Heart right ventricle (tissue), 16 donors: ENCODE data around the gene RNF157. TPM values are rescaled to one million over a fixed set of nuclear protein-coding genes. Genes with fewer than 3 reads are reported as not detected.

ENCODE experiments used
- ATAC-seq, 8 donors: fragments of 200-7000 bp; cut with Tn5 transposase; one replicate each; pipeline ENCODE4 v1.9.1; 2020; ENCODE audit warnings: mild to moderate bottlenecking in 8 of 8, moderate library complexity in 8 of 8, moderate number of reproducible peaks in 1 of 8
- DNase-seq, 2 donors: peaks; one replicate each; pipeline ENCODE4 v3.0.0-alpha.2; 2020
- H3K27ac ChIP-seq, 10 donors: fragments of 200-600 bp; sonication (generic) in 2 of 10; one replicate each; pipeline versions ENCODE4 v1.5.0 to v1.8.0; 2020 to 2022; ENCODE audit warnings: mild to moderate bottlenecking in 3 of 10
- H3K27me3 ChIP-seq, 7 donors: fragments of 200-600 bp; one replicate each; pipeline ENCODE4 v1.8.0; 2021 to 2022; ENCODE audit warnings: mild to moderate bottlenecking in 2 of 7
- H3K36me3 ChIP-seq, 9 donors: fragments of 200-600 bp; sonication (generic) in 1 of 9; one replicate each; pipeline versions ENCODE4 v1.5.0 to v1.8.0; 2020 to 2022; ENCODE audit warnings: mild to moderate bottlenecking in 2 of 9
- H3K4me1 ChIP-seq, 9 donors: fragments of 200-600 bp; sonication (generic) in 1 of 9; one replicate each; pipeline versions ENCODE4 v1.5.0 to v1.8.0; 2020 to 2022; ENCODE audit warnings: mild to moderate bottlenecking in 4 of 9
- H3K4me3 ChIP-seq, 10 donors: fragments of 200-600 bp; sonication (generic) in 2 of 10; one replicate each; pipeline versions ENCODE4 v1.5.0 to v1.8.0; 2020 to 2022; ENCODE audit warnings: mild to moderate bottlenecking in 7 of 10, moderate library complexity in 2 of 10
- H3K9me3 ChIP-seq, 11 donors: fragments of 200-600 bp in 10 of 11; sonication (generic) in 2 of 11; one replicate each; pipeline versions ENCODE4 v1.5.0 to v1.8.0; 2013 to 2022; ENCODE audit warnings: mild to moderate bottlenecking in 2 of 11, control low read depth in 1 of 11, moderate library complexity in 1 of 11
- CTCF ChIP-seq, 9 donors: fragments of 200-600 bp; sonication (generic) in 2 of 9; IDR thresholded peaks; one replicate each; pipeline versions ENCODE4 v1.5.0 to v1.8.0; 2021 to 2022; ENCODE audit warnings: antibody characterized with exemption in 9 of 9, mild to moderate bottlenecking in 5 of 9, moderate library complexity in 1 of 9
- WGBS, 2 donors: extraction: QIAGEN DNeasy Blood & Tissue Kit; methylation state at CpG; one replicate each; pipeline ENCODE4 v1.1.7; 2013; ENCODE audit warnings: inconsistent platforms in 1 of 2; 5-methylcytosine and 5-hydroxymethylcytosine counted together
- intact Hi-C, 10 donors: fragments of 100-400 bp; cut with DNase I; formaldehyde crosslinking; loops; one replicate each; pipeline versions ENCODE4 v1.11.1 to v1.14.2; 2022
- microRNA-seq, 2 donors: library from miRNA; unstranded; fragments of <30 nt; microRNA quantifications; one replicate each; pipeline ENCODE4 v1.2.0, GENCODE V29; 2021
- polyA plus RNA-seq, 2 donors: library from polyadenylated mRNA; stranded (reverse); fragments of 200-250 nt; gene quantifications; one replicate each; pipeline ENCODE4 v1.2.3, GENCODE V29; 2013
- total RNA-seq, 10 donors: library from RNA; stranded (reverse); fragmentation: NEBNext Ultra II Directional in 3 of 10; extraction: Animal tissue kit (Norgen Biotek cat#: 25700) in 3 of 10; gene quantifications; one replicate each; pipeline versions ENCODE4 v1.2.1 to v1.2.4, GENCODE V29; 2021 to 2023
- donor health status: Arrhythmogenic right ventricular cardiomyopathy.
- donor health status: ischemic (EF 13 %, LVEDD 7.1; RV severe dilation, severe dysfunction).
- donor health status: healthy with polysubstance abuse.
- donor health status: DM: no; HTN: yes; CAD: no.
- donor health status: DM: no; HTN: no; CAD: no.
- donor health status: ischemic (EF 25% LVEDD 6.9; RV normal size, moderate dysfunction).
- donor health status: ischemic (EF 25% LVEDD 5.7; RV mildly dilated, moderate dysfunction).
- donor health status: healthy.
- donor health status: DM: yes; HTN: yes; CAD: no.
- donor health status: Ischemic cardiomyopathy.
- donor health status: ischemic (EF 35%, LVEDD 5.7; RV mildly dilated, moderate dysfunction).
- donor health status: nonischemic (EF 11% LVEDD 7.7; RV severe dilation, severe dysfunction).
- donor health status: DM: yes; HTN: yes; CAD: no.
- donor health status: PGD.
- donor health status: ischemic (EF 29% LVEDD 5.4; RV normal size, mild dysfunction).
- donor health status: nonischemic (EF 23%, LVEDD 6.1; RV moderate dilation, normal function).

The RNF157 gene
- total and polyA plus RNA-seq, 12 donors, result 1.3 to 18.8 (median 3.4) TPM

DNA sequence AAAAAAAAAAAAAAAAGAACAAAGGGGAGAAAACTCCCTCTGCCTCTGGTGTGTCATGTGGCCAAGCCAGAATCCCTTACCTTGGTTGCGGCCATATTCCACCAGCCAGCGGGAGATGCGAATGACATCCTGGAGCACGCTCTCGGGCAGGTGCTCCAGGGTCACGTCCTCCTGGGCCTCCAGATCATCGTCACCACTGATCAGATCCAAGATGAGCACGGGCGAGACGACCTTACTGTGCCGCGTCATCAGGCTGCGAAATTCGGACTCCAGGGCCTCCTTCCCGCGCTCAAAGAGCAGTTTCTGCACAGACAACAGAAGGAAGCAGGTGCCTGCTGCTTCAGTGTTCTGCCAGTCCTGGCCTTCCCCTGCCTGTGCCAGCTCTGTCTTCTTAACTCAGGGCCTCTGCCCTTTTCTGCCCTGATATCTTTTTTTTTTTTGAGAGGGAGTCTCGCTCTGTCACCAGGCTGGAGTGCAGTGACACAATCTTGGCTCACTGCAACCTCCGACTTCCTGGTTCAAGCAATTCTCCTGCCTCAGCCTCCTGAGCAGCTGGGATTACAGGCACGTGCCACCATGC, 142.5 kb downstream of the RNF157 start:
- ATAC-seq (peak in 1 of 8 donors; percentile 64), DNase-seq (no peak)
- no peak overlapping the region for H3K27ac ChIP-seq
- TF ChIP-seq CTCF (IDR thresholded peaks at IDR 0.05), result no peak
- H3K27me3 ChIP-seq, result no peaks in the 10 kb centered on the region
- H3K36me3 ChIP-seq, result peaks cover 0 to 94% (median 59%) of the 10 kb centered on the region in 9 donors
- H3K9me3 ChIP-seq, result no peaks in the 10 kb centered on the region
- WGBS, 2 donors, result 86 to 93% methylated on average over 19 of the region's 19 CpGs
- H3K4me1 ChIP-seq, result peaks cover 5 to 16% (median 12%) of the 10 kb centered on the region in 9 donors
- intact Hi-C loops, result no loop called here
- H3K4me3 ChIP-seq, result no peak overlapping the region

DNA sequence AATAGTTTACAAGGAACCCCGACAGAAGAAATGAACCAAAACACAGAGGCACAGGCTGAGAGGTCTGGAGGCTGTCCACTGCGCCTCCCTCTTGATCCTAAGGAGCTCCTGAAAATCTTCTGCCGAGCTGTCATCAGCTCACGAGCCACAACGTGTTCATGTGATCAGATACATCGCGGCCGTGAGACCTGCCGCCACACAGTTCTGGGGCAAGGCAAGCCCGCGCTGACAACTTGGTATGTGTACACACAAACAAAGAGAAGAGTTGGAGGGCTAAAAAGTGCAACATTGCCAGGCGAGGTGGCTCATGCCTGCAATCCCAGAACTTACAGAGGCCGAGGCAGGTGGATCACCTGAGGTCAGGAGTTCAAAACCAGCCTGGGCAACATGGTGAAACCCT, 144.3 kb downstream of the RNF157 start:
- 79 to 80% methylated on average over 13 of the region's 13 CpGs for WGBS, 2 donors
- peaks cover 0 to 100% (median 61%) of the 10 kb centered on the region in 9 donors for H3K36me3 ChIP-seq
- no peaks in the 10 kb centered on the region for H3K27me3 ChIP-seq
- no peak overlapping the region for H3K27ac ChIP-seq
- DNase-seq, result no peak
- intact Hi-C loops, result no loop called here
- H3K4me1 ChIP-seq, result peaks cover 0 to 8% (median 0%) of the 10 kb centered on the region in 9 donors
- no peaks in the 10 kb centered on the region for H3K9me3 ChIP-seq
- H3K4me3 ChIP-seq, result no peak overlapping the region
- ATAC-seq, result no peak
- no peak for TF ChIP-seq CTCF (IDR thresholded peaks at IDR 0.05)

- no peak for DNase-seq
- WGBS, 2 donors, result 86 to 94% methylated on average over 11 of the region's 11 CpGs
- peaks cover 0 to 8% (median 0%) of the 10 kb centered on the region in 9 donors for H3K4me1 ChIP-seq
- intact Hi-C loops, result no loop called here
- no peak overlapping the region for H3K4me3 ChIP-seq
- no peaks in the 10 kb centered on the region for H3K9me3 ChIP-seq
- H3K27ac ChIP-seq, result no peak overlapping the region
- peaks cover 0 to 100% (median 67%) of the 10 kb centered on the region in 9 donors for H3K36me3 ChIP-seq
- H3K27me3 ChIP-seq, result no peaks in the 10 kb centered on the region
- ATAC-seq, result no peak
- no peak for TF ChIP-seq CTCF (IDR thresholded peaks at IDR 0.05)
Measured at GRCh38 chr17:76094046-76094445, 146.2 kb downstream of the RNF157 start.

DNA sequence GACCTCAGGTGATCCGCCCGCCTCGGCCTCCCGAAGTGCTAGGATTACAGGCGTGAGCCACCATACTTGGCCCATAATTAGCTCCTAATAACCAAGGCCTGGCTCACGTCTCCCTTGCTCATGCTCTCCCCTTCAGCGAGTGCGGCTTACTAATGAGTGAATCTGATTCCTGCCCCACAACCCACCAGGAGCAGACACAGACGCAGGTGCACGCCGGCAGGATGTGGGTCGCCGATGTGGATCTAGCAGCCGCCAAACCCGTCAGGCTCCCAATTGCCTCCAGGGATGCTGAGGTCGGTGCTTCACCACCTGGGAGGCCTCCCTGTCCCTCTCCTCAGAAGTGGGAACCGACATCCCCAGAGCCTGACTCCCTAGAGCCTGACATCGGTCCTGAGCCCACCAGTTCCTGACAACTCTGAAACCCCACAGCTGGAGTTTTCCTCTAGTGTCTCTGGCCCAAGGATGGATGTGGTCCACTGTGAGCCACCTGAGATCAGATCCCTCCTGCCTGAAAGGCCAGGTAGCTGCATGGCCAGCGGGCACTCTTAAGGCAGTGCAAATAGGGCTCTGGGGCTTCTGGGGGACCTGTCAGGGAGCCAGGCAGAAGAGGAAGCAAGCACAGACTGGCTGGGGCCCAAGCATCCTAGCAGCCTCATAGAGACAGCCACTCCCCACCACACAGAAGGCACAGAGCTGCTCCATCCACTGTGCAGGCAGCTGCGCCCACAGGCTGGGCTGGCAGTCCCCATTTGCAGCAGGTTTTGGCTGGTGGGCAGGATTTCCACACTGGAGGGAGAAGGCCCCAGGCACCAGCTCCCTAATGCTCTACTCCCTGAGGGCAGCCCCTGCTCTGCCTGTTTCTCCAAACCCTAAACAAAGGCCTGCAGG, 147.5 kb downstream of the RNF157 start:
- Histone ChIP-seq H3K27ac (no peak overlapping the region), H3K27me3 (no peaks in the 10 kb centered on the region), H3K36me3 (peaks cover 0 to 100% (median 78%) of the 10 kb centered on the region in 9 donors), H3K4me1 (peaks cover 0 to 8% (median 0%) of the 10 kb centered on the region in 9 donors), H3K9me3 (no peaks in the 10 kb centered on the region), H3K4me3 (no peak overlapping the region)
- DNase-seq (no peak), ATAC-seq (no peak)
- TF ChIP-seq CTCF (IDR thresholded peaks at IDR 0.05), result no peak
- intact Hi-C loops, result no loop called here
- 94% methylated on average over 20 of the region's 20 CpGs for WGBS, 2 donors

Small RNA genes within 50 kb of the gene (microRNA-seq; reads per million reads assigned to microRNA genes)
- 0 to 4.1 reads per million in 2 donors for gene MIR6868

Other genes with a start within 250 kb of the RNF157 start
- 1 to 10 TPM in 7 of 10 donors, under 1 TPM in 3; 0.52 to 2.2 (median 1.3) TPM for gene CDK3, start 239.6 kb downstream of the RNF157 start, total RNA-seq
- gene CDK3, start 239.6 kb downstream of the RNF157 start, polyA plus RNA-seq, result 10 to 100 TPM in 1 of 2 donors, 1 to 10 TPM in 1; 2.4 to 11.3 TPM
- under 1 TPM in 4 of 10 donors, not detected in 6; 0.04 to 0.31 (median 0.05) TPM for gene EVPL, start 213.2 kb downstream of the RNF157 start, total RNA-seq
- gene EVPL, start 213.2 kb downstream of the RNF157 start, polyA plus RNA-seq, result under 1 TPM; 0.04 to 0.07 TPM
- gene SRP68, start 168.0 kb downstream of the RNF157 start, total RNA-seq, result 10 to 100 TPM; 53.6 to 69.7 (median 63.1) TPM
- 10 to 100 TPM; 26.2 to 62.1 TPM for gene SRP68, start 168.0 kb downstream of the RNF157 start, polyA plus RNA-seq
- gene GALR2, start 165.7 kb downstream of the RNF157 start, total RNA-seq, result not detected
- under 1 TPM in 1 of 2 donors, not detected in 1; 0.10 TPM for gene GALR2, start 165.7 kb downstream of the RNF157 start, polyA plus RNA-seq
- not detected for gene ZACN, start 161.3 kb downstream of the RNF157 start, total RNA-seq
- 1 to 10 TPM; 1.1 to 1.6 TPM for gene ZACN, start 161.3 kb downstream of the RNF157 start, polyA plus RNA-seq
- gene EXOC7, start 136.7 kb downstream of the RNF157 start, total RNA-seq, result 10 to 100 TPM; 66.4 to 97.5 (median 87.9) TPM
- gene EXOC7, start 136.7 kb downstream of the RNF157 start, polyA plus RNA-seq, result 10 to 100 TPM; 37.9 to 55.6 TPM
- not detected for gene FOXJ1, start 99.2 kb downstream of the RNF157 start, total RNA-seq
- gene FOXJ1, start 99.2 kb downstream of the RNF157 start, polyA plus RNA-seq, result under 1 TPM in 1 of 2 donors, not detected in 1; 0.03 TPM
- 10 to 100 TPM; 22.2 to 50.7 (median 27.6) TPM for gene UBALD2, start 24.9 kb upstream of the RNF157 start, total RNA-seq
- 10 to 100 TPM; 13.3 to 20.6 TPM for gene UBALD2, start 24.9 kb upstream of the RNF157 start, polyA plus RNA-seq
- 1 to 10 TPM in 9 of 10 donors, under 1 TPM in 1; 0.98 to 2.7 (median 1.6) TPM for gene QRICH2, start 67.8 kb upstream of the RNF157 start, total RNA-seq
- 1 to 10 TPM; 2.6 to 8.9 TPM for gene QRICH2, start 67.8 kb upstream of the RNF157 start, polyA plus RNA-seq
- 10 to 100 TPM; 27.6 to 43.7 (median 34.7) TPM for gene PRPSAP1, start 113.4 kb upstream of the RNF157 start, total RNA-seq
- 10 to 100 TPM; 26.4 to 30.5 TPM for gene PRPSAP1, start 113.4 kb upstream of the RNF157 start, polyA plus RNA-seq
- gene SPHK1, start 144.1 kb upstream of the RNF157 start, total RNA-seq, result 10 to 100 TPM in 2 of 10 donors, 1 to 10 TPM in 8; 1.7 to 17.3 (median 3.2) TPM
- gene SPHK1, start 144.1 kb upstream of the RNF157 start, polyA plus RNA-seq, result 10 to 100 TPM in 1 of 2 donors, 1 to 10 TPM in 1; 3.5 to 20.8 TPM
- 10 to 100 TPM; 31.0 to 39.0 (median 36.9) TPM for gene UBE2O, start 212.7 kb upstream of the RNF157 start, total RNA-seq
- 10 to 100 TPM in 1 of 2 donors, 1 to 10 TPM in 1; 9.1 to 22.5 TPM for gene UBE2O, start 212.7 kb upstream of the RNF157 start, polyA plus RNA-seq
- under 1 TPM in 1 of 10 donors, not detected in 9; 0.98 TPM for gene AANAT, start 227.1 kb upstream of the RNF157 start, total RNA-seq
- gene AANAT, start 227.1 kb upstream of the RNF157 start, polyA plus RNA-seq, result under 1 TPM in 1 of 2 donors, not detected in 1; 0.73 TPM